ENCODE measurements around the gene WDR7.

The WDR7 gene

DNA sequence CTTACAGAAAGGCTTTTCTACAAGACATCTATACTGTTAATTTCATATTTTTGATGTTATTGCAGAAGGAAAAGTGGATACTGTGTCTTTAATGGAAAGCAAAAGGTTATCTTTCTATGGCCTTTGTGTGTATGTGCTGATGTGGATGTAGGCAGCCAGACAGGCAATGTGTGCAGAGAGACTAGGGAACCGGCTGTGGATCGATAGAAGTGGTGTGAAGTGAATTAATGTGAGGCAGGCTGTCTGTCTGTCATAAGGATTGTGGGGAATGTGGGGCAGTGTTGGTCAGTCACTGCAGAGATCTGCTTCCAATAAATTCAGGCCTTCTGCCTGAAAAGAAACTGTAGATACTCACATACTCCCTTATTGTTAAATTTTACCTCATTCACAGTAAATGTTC is 156.7 kb downstream of the WDR7 start:
- Histone ChIP-seq H3K4me2 (ENCODE audit: low read depth, low read length) (no peak overlapping the region), H3K4me1 (ENCODE audit: low read length) (no peaks in the 10 kb centered on the region), H3F3A (ENCODE audit: insufficient read depth, low read length) (no peaks in the 10 kb centered on the region), H2AFZ (ENCODE audit: low read length) (no peak overlapping the region), H3K79me2 (ENCODE audit: low read length) (no peaks in the 10 kb centered on the region), H3K9me2 (replicated peaks; ENCODE audit: insufficient read depth, low read length) (no peaks in the 10 kb centered on the region), H3K27me3 (replicated peaks; ENCODE audit: insufficient read depth, low read length) (no peaks in the 10 kb centered on the region), H3K27ac (ENCODE audit: low read length) (no peak overlapping the region), H3K9me3 (replicated peaks; ENCODE audit: insufficient read depth, low read length) (no peaks in the 10 kb centered on the region), H4K20me1 (ENCODE audit: insufficient read depth, low read length) (no peaks in the 10 kb centered on the region), H3K9ac (ENCODE audit: low read length) (no peak overlapping the region), H3K4me3 (ENCODE audit: low read length) (no peak overlapping the region), H3K36me3 (replicated peaks; ENCODE audit: insufficient read depth, low read length) (no peaks in the 10 kb centered on the region)
- TF ChIP-seq, protein P1, sequence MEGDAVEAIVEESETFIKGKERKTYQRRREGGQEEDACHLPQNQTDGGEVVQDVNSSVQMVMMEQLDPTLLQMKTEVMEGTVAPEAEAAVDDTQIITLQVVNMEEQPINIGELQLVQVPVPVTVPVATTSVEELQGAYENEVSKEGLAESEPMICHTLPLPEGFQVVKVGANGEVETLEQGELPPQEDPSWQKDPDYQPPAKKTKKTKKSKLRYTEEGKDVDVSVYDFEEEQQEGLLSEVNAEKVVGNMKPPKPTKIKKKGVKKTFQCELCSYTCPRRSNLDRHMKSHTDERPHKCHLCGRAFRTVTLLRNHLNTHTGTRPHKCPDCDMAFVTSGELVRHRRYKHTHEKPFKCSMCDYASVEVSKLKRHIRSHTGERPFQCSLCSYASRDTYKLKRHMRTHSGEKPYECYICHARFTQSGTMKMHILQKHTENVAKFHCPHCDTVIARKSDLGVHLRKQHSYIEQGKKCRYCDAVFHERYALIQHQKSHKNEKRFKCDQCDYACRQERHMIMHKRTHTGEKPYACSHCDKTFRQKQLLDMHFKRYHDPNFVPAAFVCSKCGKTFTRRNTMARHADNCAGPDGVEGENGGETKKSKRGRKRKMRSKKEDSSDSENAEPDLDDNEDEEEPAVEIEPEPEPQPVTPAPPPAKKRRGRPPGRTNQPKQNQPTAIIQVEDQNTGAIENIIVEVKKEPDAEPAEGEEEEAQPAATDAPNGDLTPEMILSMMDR (IDR thresholded peaks at IDR 0.05; ENCODE audit: low read length) = no peak
- TF ChIP-seq EZH2 (optimal IDR thresholded peaks at IDR 0.05; ENCODE audit: low read depth, low read length) = no peak
- TF ChIP-seq EZH2phosphoT487 (IDR thresholded peaks at IDR 0.05; ENCODE audit: low read length) = no peak
- no peak for DNase-seq

DNA sequence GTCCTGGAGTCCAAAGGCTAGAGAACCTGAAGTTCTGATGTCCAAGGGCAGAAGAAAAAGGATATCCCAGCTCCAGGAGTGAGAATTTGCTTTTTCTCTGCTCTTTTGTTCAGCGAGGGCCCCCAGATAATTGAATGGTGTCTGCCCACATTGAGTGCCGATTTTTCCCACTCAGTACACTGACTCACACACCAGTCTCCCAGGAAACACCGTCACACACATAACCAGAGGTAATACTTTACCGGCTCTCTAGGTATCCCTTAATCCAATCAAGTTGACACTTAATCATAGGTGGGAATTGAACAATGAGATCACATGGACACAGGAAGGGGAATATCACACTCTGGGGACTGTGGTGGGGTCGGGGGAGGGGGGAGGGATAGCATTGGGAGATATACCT is 161.5 kb downstream of the WDR7 start:
- Histone ChIP-seq H3K27me3 (replicated peaks; ENCODE audit: insufficient read depth, low read length) (no peaks in the 10 kb centered on the region), H3K9ac (ENCODE audit: low read length) (no peak overlapping the region), H3F3A (ENCODE audit: insufficient read depth, low read length) (no peaks in the 10 kb centered on the region), H2AFZ (ENCODE audit: low read length) (no peak overlapping the region), H3K4me2 (ENCODE audit: low read depth, low read length) (no peak overlapping the region), H3K4me3 (ENCODE audit: low read length) (no peak overlapping the region), H3K9me2 (replicated peaks; ENCODE audit: insufficient read depth, low read length) (no peaks in the 10 kb centered on the region), H3K36me3 (replicated peaks; ENCODE audit: insufficient read depth, low read length) (no peaks in the 10 kb centered on the region), H4K20me1 (ENCODE audit: insufficient read depth, low read length) (no peaks in the 10 kb centered on the region), H3K9me3 (replicated peaks; ENCODE audit: insufficient read depth, low read length) (no peaks in the 10 kb centered on the region), H3K79me2 (ENCODE audit: low read length) (no peaks in the 10 kb centered on the region), H3K27ac (ENCODE audit: low read length) (no peak overlapping the region), H3K4me1 (ENCODE audit: low read length) (no peaks in the 10 kb centered on the region)
- no peak for DNase-seq
- TF ChIP-seq, protein P1 (IDR thresholded peaks at IDR 0.05; ENCODE audit: low read length) = no peak
- TF ChIP-seq EZH2 (optimal IDR thresholded peaks at IDR 0.05; ENCODE audit: low read depth, low read length) (no peak), EZH2phosphoT487 (IDR thresholded peaks at IDR 0.05; ENCODE audit: low read length) (no peak)

DNA sequence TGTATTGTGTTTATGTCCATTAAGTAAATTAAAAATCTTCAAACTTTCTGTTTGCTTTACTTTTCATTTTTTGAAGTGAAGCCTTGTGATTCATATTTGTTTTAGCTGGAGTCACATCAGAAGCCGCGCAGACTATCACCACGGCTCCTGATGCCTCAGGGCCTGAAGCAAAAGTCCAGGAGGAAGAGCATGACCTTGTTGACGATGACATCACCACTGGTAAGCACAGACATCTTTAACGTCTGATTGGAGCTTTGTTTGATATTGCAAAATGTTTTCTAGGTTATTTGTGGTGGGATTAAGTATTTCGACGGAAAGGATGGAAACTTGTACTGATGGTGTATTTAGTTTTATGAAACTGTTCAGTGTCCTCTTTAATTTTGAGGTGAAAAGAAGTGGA is 164.8 kb downstream of the WDR7 start:
- no peaks in the 10 kb centered on the region for H3K4me1 ChIP-seq (ENCODE audit: low read length)
- no peaks in the 10 kb centered on the region for H4K20me1 ChIP-seq (ENCODE audit: insufficient read depth, low read length)
- no peaks in the 10 kb centered on the region for H3K9me3 ChIP-seq (replicated peaks; ENCODE audit: insufficient read depth, low read length)
- no peaks in the 10 kb centered on the region for H3F3A ChIP-seq (ENCODE audit: insufficient read depth, low read length)
- DNase-seq = no peak
- no peak overlapping the region for H3K4me3 ChIP-seq (ENCODE audit: low read length)
- H3K9ac ChIP-seq (ENCODE audit: low read length) = no peak overlapping the region
- no peaks in the 10 kb centered on the region for H3K9me2 ChIP-seq (replicated peaks; ENCODE audit: insufficient read depth, low read length)
- no peak overlapping the region for H3K4me2 ChIP-seq (ENCODE audit: low read depth, low read length)
- no peaks in the 10 kb centered on the region for H3K27me3 ChIP-seq (replicated peaks; ENCODE audit: insufficient read depth, low read length)
- no peaks in the 10 kb centered on the region for H3K79me2 ChIP-seq (ENCODE audit: low read length)
- no peak overlapping the region for H2AFZ ChIP-seq (ENCODE audit: low read length)
- H3K36me3 ChIP-seq (replicated peaks; ENCODE audit: insufficient read depth, low read length) = no peaks in the 10 kb centered on the region
- no peak overlapping the region for H3K27ac ChIP-seq (ENCODE audit: low read length)
- TF ChIP-seq EZH2phosphoT487 (IDR thresholded peaks at IDR 0.05; ENCODE audit: low read length) (no peak), EZH2 (optimal IDR thresholded peaks at IDR 0.05; ENCODE audit: low read depth, low read length) (no peak)
- TF ChIP-seq, protein P1 (IDR thresholded peaks at IDR 0.05; ENCODE audit: low read length) = no peak
